HUES48 (cell line): ENCODE data around the gene ATG2A.

Experiments used
- H3K27ac ChIP-seq: one replicate; pipeline ENCODE4 v1.7.0; 2013; ENCODE audit warnings: low read depth, low read length, inconsistent platforms
- H3K27me3 ChIP-seq: 2 replicates; pipeline ENCODE4 v1.6.1; 2013; ENCODE audit warnings: mild to moderate bottlenecking, low read length; ENCODE audit not compliant: control insufficient read depth, insufficient read depth
- H3K36me3 ChIP-seq: 2 replicates; pipeline ENCODE4 v1.6.1; 2013; ENCODE audit warnings: low read length; ENCODE audit not compliant: control insufficient read depth, insufficient read depth
- H3K4me1 ChIP-seq: 2 replicates; pipeline ENCODE4 v1.6.1; 2013; ENCODE audit warnings: mild to moderate bottlenecking, low read length; ENCODE audit not compliant: control insufficient read depth, insufficient read depth
- H3K4me3 ChIP-seq: 2 replicates; pipeline ENCODE4 v1.5.1; 2013; ENCODE audit warnings: mild to moderate bottlenecking, low read depth, low read length
- H3K9ac ChIP-seq: 2 replicates; pipeline ENCODE4 v1.6.1; 2013; ENCODE audit warnings: mild to moderate bottlenecking, low read depth, low read length, moderate library complexity
- H3K9me3 ChIP-seq: 2 replicates; pipeline ENCODE4 v1.6.1; 2013; ENCODE audit warnings: low read length; ENCODE audit not compliant: control insufficient read depth, insufficient read depth

The ATG2A gene

GRCh38 chr11:64923944-64924909, 7.2 kb upstream of the ATG2A start, which contains the start of gene PPP2R5B:
Gene PPP2R5B (plus strand): TSS chr11:64924689. CDS start chr11:64925735, 1,046 bp downstream.
- Histone ChIP-seq H3K9me3 (no peaks in the 10 kb centered on the region), H3K36me3 (no peaks in the 10 kb centered on the region), H3K27me3 (no peaks in the 10 kb centered on the region), H3K4me1 (peaks cover 6% of the 10 kb centered on the region), H3K9ac (peak within 1 kb of the TSS; percentile 24; the same call in 1 of the 2 replicates), H3K4me3 (peak within 1 kb of the TSS; percentile 62), H3K27ac (peak within 1 kb of the TSS; percentile 77)

- Histone ChIP-seq H3K27me3 (no peaks in the 10 kb centered on the region), H3K9ac (no peak overlapping the region), H3K27ac (no peak overlapping the region), H3K9me3 (no peaks in the 10 kb centered on the region), H3K4me3 (no peak overlapping the region), H3K36me3 (no peaks in the 10 kb centered on the region), H3K4me1 (peaks cover 7% of the 10 kb centered on the region)
Measured at GRCh38 chr11:64923151-64923661, 6.2 kb upstream of the ATG2A start.

GRCh38 chr11:64921384-64921783, 4.4 kb upstream of the ATG2A start:
- H3K4me3 ChIP-seq = no peak overlapping the region
- peaks cover 12% of the 10 kb centered on the region for H3K4me1 ChIP-seq
- H3K9ac ChIP-seq = no peak overlapping the region
- no peaks in the 10 kb centered on the region for H3K27me3 ChIP-seq
- no peaks in the 10 kb centered on the region for H3K36me3 ChIP-seq
- no peak overlapping the region for H3K27ac ChIP-seq
- H3K9me3 ChIP-seq = no peaks in the 10 kb centered on the region

GRCh38 chr11:64920124-64920523, 3.1 kb upstream of the ATG2A start:
- no peaks in the 10 kb centered on the region for H3K9me3 ChIP-seq
- H3K4me3 ChIP-seq = no peak overlapping the region
- no peaks in the 10 kb centered on the region for H3K36me3 ChIP-seq
- H3K27ac ChIP-seq = no peak overlapping the region
- H3K27me3 ChIP-seq = no peaks in the 10 kb centered on the region
- H3K9ac ChIP-seq = no peak overlapping the region
- peaks cover 17% of the 10 kb centered on the region for H3K4me1 ChIP-seq

- no peaks in the 10 kb centered on the region for H3K27me3 ChIP-seq
- no peaks in the 10 kb centered on the region for H3K36me3 ChIP-seq
- peaks cover 16% of the 10 kb centered on the region for H3K4me1 ChIP-seq
- H3K9me3 ChIP-seq = no peaks in the 10 kb centered on the region
- H3K27ac ChIP-seq = no peak overlapping the region
- no peak overlapping the region for H3K4me3 ChIP-seq
- no peak overlapping the region for H3K9ac ChIP-seq
Measured at GRCh38 chr11:64919627-64920026, 2.6 kb upstream of the ATG2A start.

- peak overlapping the region; percentile 65 for H3K27ac ChIP-seq
- peak overlapping the region; percentile 35; the same call in 1 of the 2 replicates for H3K9ac ChIP-seq
- no peaks in the 10 kb centered on the region for H3K27me3 ChIP-seq
- H3K9me3 ChIP-seq = no peaks in the 10 kb centered on the region
- H3K4me3 ChIP-seq = peak overlapping the region; percentile 65
- H3K4me1 ChIP-seq = peaks cover 12% of the 10 kb centered on the region; the same call in 1 of the 2 replicates
- peaks cover 11% of the 10 kb centered on the region for H3K36me3 ChIP-seq
Measured at GRCh38 chr11:64918017-64918416, 1.0 kb upstream of the ATG2A start.

- Histone ChIP-seq H3K4me1 (peaks cover 12% of the 10 kb centered on the region; the same call in 1 of the 2 replicates), H3K27me3 (no peaks in the 10 kb centered on the region), H3K36me3 (peaks cover 15% of the 10 kb centered on the region), H3K27ac (peak overlapping the region; percentile 65), H3K9ac (peak overlapping the region; percentile 35; the same call in 1 of the 2 replicates), H3K4me3 (peak overlapping the region; percentile 65), H3K9me3 (no peaks in the 10 kb centered on the region)
Measured at GRCh38 chr11:64917663-64917995, 620 bp upstream of the ATG2A start.

GRCh38 chr11:64916040-64916774, 802 bp downstream of the ATG2A start:
- Histone ChIP-seq H3K36me3 (peaks cover 26% of the 10 kb centered on the region), H3K9me3 (no peaks in the 10 kb centered on the region), H3K27me3 (no peaks in the 10 kb centered on the region), H3K27ac (peak overlapping the region; percentile 82), H3K9ac (peak overlapping the region; percentile 80), H3K4me3 (peak overlapping the region; percentile 84), H3K4me1 (peaks cover 12% of the 10 kb centered on the region; the same call in 1 of the 2 replicates)

- Histone ChIP-seq H3K4me3 (peak overlapping the region; percentile 84), H3K4me1 (peaks cover 12% of the 10 kb centered on the region; the same call in 1 of the 2 replicates), H3K27ac (peak overlapping the region; percentile 82), H3K9ac (no peak overlapping the region), H3K27me3 (no peaks in the 10 kb centered on the region), H3K9me3 (no peaks in the 10 kb centered on the region), H3K36me3 (peaks cover 34% of the 10 kb centered on the region)
Measured at GRCh38 chr11:64915376-64915887, 1.6 kb downstream of the ATG2A start.

- no peak overlapping the region for H3K9ac ChIP-seq
- H3K4me1 ChIP-seq = peaks cover 12% of the 10 kb centered on the region; the same call in 1 of the 2 replicates
- no peak overlapping the region for H3K27ac ChIP-seq
- H3K9me3 ChIP-seq = no peaks in the 10 kb centered on the region
- no peaks in the 10 kb centered on the region for H3K27me3 ChIP-seq
- H3K4me3 ChIP-seq = no peak overlapping the region
- H3K36me3 ChIP-seq = peaks cover 46% of the 10 kb centered on the region
Measured at GRCh38 chr11:64914123-64914522, 2.9 kb downstream of the ATG2A start.
